HL-60 (cell line): ENCODE results near the gene ANKRD22.

Experiments
- DNase-seq, 2 experiments: peaks; one replicate each; pipeline ENCODE4 v3.0.0-alpha.2; 2010 to 2020; ENCODE audit warnings: low read depth in 1 of 2, low spot score in 1 of 2
- H3K27ac ChIP-seq: fragments of 250-450 bp; sonication (Bioruptor Pico); replicated peaks from 2 replicates; pipeline ENCODE4 v1.5.1; 2020; ENCODE audit warnings: mild to moderate bottlenecking, moderate library complexity
- H3K27me3 ChIP-seq: fragments of 250-450 bp; sonication (Bioruptor Pico); 2 replicates; pipeline ENCODE4 v1.5.1; 2021; ENCODE audit warnings: mild to moderate bottlenecking, moderate library complexity; ENCODE audit not compliant: insufficient read depth, poor library complexity, severe bottlenecking
- H3K4me3 ChIP-seq: replicated peaks from 2 replicates; pipeline ENCODE4 v1.5.1; 2011; ENCODE audit warnings: mild to moderate bottlenecking, control low read depth, low read length; ENCODE audit not compliant: insufficient read depth
- GABPA ChIP-seq: IDR thresholded peaks from 2 replicates; pipeline ENCODE4 v1.6.1; 2012; ENCODE audit warnings: low read depth
- POLR2AphosphoS5 ChIP-seq: IDR thresholded peaks from 2 replicates; pipeline ENCODE4 v1.6.1; 2012; ENCODE audit warnings: low read depth
- SPI1 ChIP-seq: IDR thresholded peaks from 2 replicates; pipeline ENCODE4 v1.6.1; 2012; ENCODE audit warnings: low read depth, mild to moderate bottlenecking, borderline replicate concordance
- TF ChIP-seq, protein P1 (sequence below): IDR thresholded peaks from 2 replicates; pipeline ENCODE4 v1.6.1; 2012; ENCODE audit warnings: low read depth; ENCODE audit not compliant: insufficient replicate concordance
- TF ChIP-seq, protein P2 (sequence below): IDR thresholded peaks from one replicate; pipeline ENCODE4 v1.5.1; 2011; ENCODE audit warnings: low read length, control low read depth, inconsistent platforms; ENCODE audit not compliant: insufficient read depth

ANKRD22 gene

DNA sequence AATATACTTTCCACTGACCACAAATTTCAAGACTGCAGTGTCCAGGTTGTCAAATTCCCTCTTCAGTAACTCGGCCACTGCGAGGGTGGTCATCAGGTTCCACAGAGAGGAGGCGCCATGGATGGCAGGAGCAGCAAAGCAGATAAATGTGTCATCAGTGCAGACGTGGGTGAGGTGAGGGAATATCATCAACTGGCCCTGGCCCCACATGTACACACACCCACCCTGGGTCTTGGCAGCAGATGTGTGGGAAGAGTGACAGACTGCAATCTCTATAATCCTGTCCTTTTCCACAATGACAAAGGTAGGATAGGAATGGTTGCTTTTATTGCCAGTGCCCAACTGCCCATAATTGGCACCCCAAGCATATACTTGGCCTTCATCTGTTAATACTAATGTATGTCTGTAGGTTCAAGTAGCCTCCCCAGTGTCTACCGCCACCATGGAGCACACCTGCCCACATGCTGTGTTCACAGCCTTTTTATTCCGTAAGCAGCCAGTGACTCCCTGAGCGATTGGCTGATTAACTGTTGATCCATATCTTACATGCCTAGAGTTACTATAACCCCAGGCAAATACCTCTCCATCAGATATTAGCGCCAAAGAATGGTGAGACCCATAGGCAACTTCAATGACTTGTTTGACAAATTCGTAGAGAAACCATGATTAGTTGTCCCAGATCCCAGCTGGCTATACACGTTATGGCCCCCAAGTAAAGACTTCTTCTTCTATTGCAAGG, 65.4 kb downstream of the ANKRD22 start:
- TF ChIP-seq POLR2AphosphoS5 (no peak), GABPA (no peak), SPI1 (no peak)
- TF ChIP-seq, protein P1, sequence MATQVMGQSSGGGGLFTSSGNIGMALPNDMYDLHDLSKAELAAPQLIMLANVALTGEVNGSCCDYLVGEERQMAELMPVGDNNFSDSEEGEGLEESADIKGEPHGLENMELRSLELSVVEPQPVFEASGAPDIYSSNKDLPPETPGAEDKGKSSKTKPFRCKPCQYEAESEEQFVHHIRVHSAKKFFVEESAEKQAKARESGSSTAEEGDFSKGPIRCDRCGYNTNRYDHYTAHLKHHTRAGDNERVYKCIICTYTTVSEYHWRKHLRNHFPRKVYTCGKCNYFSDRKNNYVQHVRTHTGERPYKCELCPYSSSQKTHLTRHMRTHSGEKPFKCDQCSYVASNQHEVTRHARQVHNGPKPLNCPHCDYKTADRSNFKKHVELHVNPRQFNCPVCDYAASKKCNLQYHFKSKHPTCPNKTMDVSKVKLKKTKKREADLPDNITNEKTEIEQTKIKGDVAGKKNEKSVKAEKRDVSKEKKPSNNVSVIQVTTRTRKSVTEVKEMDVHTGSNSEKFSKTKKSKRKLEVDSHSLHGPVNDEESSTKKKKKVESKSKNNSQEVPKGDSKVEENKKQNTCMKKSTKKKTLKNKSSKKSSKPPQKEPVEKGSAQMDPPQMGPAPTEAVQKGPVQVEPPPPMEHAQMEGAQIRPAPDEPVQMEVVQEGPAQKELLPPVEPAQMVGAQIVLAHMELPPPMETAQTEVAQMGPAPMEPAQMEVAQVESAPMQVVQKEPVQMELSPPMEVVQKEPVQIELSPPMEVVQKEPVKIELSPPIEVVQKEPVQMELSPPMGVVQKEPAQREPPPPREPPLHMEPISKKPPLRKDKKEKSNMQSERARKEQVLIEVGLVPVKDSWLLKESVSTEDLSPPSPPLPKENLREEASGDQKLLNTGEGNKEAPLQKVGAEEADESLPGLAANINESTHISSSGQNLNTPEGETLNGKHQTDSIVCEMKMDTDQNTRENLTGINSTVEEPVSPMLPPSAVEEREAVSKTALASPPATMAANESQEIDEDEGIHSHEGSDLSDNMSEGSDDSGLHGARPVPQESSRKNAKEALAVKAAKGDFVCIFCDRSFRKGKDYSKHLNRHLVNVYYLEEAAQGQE, result no peak
- no peak overlapping the region for H3K4me3 ChIP-seq
- H3K27ac ChIP-seq, result no peak overlapping the region
- peaks cover 2% of the 10 kb centered on the region for H3K27me3 ChIP-seq
- no peak for DNase-seq

GRCh38 chr10:88783724-88784123, 67.9 kb downstream of the ANKRD22 start:
- no peak overlapping the region for H3K4me3 ChIP-seq
- no peak for DNase-seq
- TF ChIP-seq GABPA (no peak), SPI1 (no peak)
- TF ChIP-seq, protein P2, sequence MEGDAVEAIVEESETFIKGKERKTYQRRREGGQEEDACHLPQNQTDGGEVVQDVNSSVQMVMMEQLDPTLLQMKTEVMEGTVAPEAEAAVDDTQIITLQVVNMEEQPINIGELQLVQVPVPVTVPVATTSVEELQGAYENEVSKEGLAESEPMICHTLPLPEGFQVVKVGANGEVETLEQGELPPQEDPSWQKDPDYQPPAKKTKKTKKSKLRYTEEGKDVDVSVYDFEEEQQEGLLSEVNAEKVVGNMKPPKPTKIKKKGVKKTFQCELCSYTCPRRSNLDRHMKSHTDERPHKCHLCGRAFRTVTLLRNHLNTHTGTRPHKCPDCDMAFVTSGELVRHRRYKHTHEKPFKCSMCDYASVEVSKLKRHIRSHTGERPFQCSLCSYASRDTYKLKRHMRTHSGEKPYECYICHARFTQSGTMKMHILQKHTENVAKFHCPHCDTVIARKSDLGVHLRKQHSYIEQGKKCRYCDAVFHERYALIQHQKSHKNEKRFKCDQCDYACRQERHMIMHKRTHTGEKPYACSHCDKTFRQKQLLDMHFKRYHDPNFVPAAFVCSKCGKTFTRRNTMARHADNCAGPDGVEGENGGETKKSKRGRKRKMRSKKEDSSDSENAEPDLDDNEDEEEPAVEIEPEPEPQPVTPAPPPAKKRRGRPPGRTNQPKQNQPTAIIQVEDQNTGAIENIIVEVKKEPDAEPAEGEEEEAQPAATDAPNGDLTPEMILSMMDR, result no peak

GRCh38 chr10:88782222-88782621, 69.4 kb downstream of the ANKRD22 start:
- no peak for TF ChIP-seq SPI1
- no peak for DNase-seq
- Histone ChIP-seq H3K27me3 (peaks cover 2% of the 10 kb centered on the region), H3K27ac (no peak overlapping the region), H3K4me3 (no peak overlapping the region)

More at GRCh38 chr10:88783724-88784123, 67.9 kb downstream of the ANKRD22 start:
- Histone ChIP-seq H3K27me3 (peaks cover 2% of the 10 kb centered on the region), H3K27ac (no peak overlapping the region)

GRCh38 chr10:88781206-88781605, 70.4 kb downstream of the ANKRD22 start:
- Histone ChIP-seq H3K4me3 (no peak overlapping the region), H3K27me3 (peaks cover 2% of the 10 kb centered on the region), H3K27ac (no peak overlapping the region)
- DNase-seq, result no peak
- TF ChIP-seq, protein P2, result no peak
- TF ChIP-seq GABPA (no peak), POLR2AphosphoS5 (no peak), SPI1 (no peak)
- TF ChIP-seq, protein P1, result no peak
